MM.1S (cell line): ENCODE results near the gene LAMP1.
"Not testable (repeated sequence)": the region's sequence is repeated elsewhere in the genome, so short reads cannot be mapped to it uniquely, and the experiment has no call there.

Experiments used
- DNase-seq: peaks from one replicate; pipeline ENCODE4 v3.0.0-alpha.2; 2015
- H2AFZ ChIP-seq: fragments of 300-600 bp; sonication (generic); 2 replicates; pipeline ENCODE4 v1.6.0; 2016; ENCODE audit warnings: antibody characterized with exemption, low read length
- H3F3A ChIP-seq: fragments of 300-600 bp; sonication (generic); 2 replicates; pipeline ENCODE4 v1.6.1; 2016; ENCODE audit warnings: mild to moderate bottlenecking, antibody characterized with exemption, low read length, moderate library complexity, mixed read lengths; ENCODE audit not compliant: insufficient read depth
- H3K27ac ChIP-seq: fragments of 300-600 bp; sonication (generic); 2 replicates; pipeline ENCODE4 v1.5.1; 2016; ENCODE audit warnings: mild to moderate bottlenecking, low read length
- H3K27me3 ChIP-seq: fragments of 300-600 bp; sonication (generic); replicated peaks from 2 replicates; pipeline ENCODE4 v1.6.0; 2016; ENCODE audit warnings: low read length; ENCODE audit not compliant: insufficient read depth
- H3K36me3 ChIP-seq: fragments of 300-600 bp; sonication (generic); replicated peaks from 2 replicates; pipeline ENCODE4 v1.6.1; 2016; ENCODE audit warnings: mild to moderate bottlenecking, low read length, mixed read lengths; ENCODE audit not compliant: insufficient read depth
- H3K4me1 ChIP-seq: fragments of 300-600 bp; sonication (generic); 2 replicates; pipeline ENCODE4 v1.6.1; 2016; ENCODE audit warnings: low read length, mixed read lengths
- H3K4me2 ChIP-seq: fragments of 300-600 bp; sonication (generic); 2 replicates; pipeline ENCODE4 v1.6.0; 2016; ENCODE audit warnings: low read depth, low read length
- H3K4me3 ChIP-seq: fragments of 300-600 bp; sonication (generic); 2 replicates; pipeline ENCODE4 v1.5.1; 2016; ENCODE audit warnings: low read length, mixed read lengths
- H3K79me2 ChIP-seq: fragments of 300-600 bp; sonication (generic); 2 replicates; pipeline ENCODE4 v1.6.1; 2016; ENCODE audit warnings: mixed run types, low read length, mixed read lengths
- H3K9ac ChIP-seq: fragments of 300-600 bp; sonication (generic); 2 replicates; pipeline ENCODE4 v1.6.1; 2016; ENCODE audit warnings: low read length, mixed read lengths
- H3K9me2 ChIP-seq: fragments of 300-600 bp; sonication (generic); replicated peaks from 2 replicates; pipeline ENCODE4 v1.6.1; 2016; ENCODE audit warnings: mild to moderate bottlenecking, low read length, mixed read lengths; ENCODE audit not compliant: insufficient read depth
- H3K9me3 ChIP-seq: fragments of 300-600 bp; sonication (generic); replicated peaks from 2 replicates; pipeline ENCODE4 v1.6.1; 2016; ENCODE audit warnings: mild to moderate bottlenecking, low read length, mixed read lengths; ENCODE audit not compliant: insufficient read depth
- H4K20me1 ChIP-seq: fragments of 300-600 bp; sonication (generic); 2 replicates; pipeline ENCODE4 v1.6.1; 2016; ENCODE audit warnings: mild to moderate bottlenecking, low read length, moderate library complexity, mixed read lengths; ENCODE audit not compliant: insufficient read depth
- EZH2 ChIP-seq: fragments of 300-600 bp; sonication (generic); optimal IDR thresholded peaks from 2 replicates; pipeline ENCODE3; 2017; ENCODE audit warnings: low read depth, mild to moderate bottlenecking, antibody characterized with exemption, low read length, mixed read lengths
- EZH2phosphoT487 ChIP-seq: fragments of 300-600 bp; sonication (generic); IDR thresholded peaks from 2 replicates; pipeline ENCODE4 v1.6.1; 2018; ENCODE audit warnings: antibody characterized with exemption, low read length
- TF ChIP-seq, protein P1 (sequence below): fragments of 300-600 bp; sonication (generic); IDR thresholded peaks from 2 replicates; pipeline ENCODE4 v1.5.1; 2016; ENCODE audit warnings: antibody characterized with exemption, low read length, mixed read lengths

LAMP1 gene

GRCh38 chr13:113307491-113307890 lies 10.5 kb downstream of the LAMP1 start:
- no peaks in the 10 kb centered on the region for H3K27me3 ChIP-seq
- H3K36me3 ChIP-seq, result no peaks in the 10 kb centered on the region
- H3K79me2 ChIP-seq, result peaks cover 79% of the 10 kb centered on the region
- H3F3A ChIP-seq, result no peaks in the 10 kb centered on the region
- H3K9me2 ChIP-seq, result no peaks in the 10 kb centered on the region
- peaks cover 6% of the 10 kb centered on the region; the same call in 1 of the 2 replicates for H4K20me1 ChIP-seq
- no peak for TF ChIP-seq EZH2
- TF ChIP-seq, protein P1, sequence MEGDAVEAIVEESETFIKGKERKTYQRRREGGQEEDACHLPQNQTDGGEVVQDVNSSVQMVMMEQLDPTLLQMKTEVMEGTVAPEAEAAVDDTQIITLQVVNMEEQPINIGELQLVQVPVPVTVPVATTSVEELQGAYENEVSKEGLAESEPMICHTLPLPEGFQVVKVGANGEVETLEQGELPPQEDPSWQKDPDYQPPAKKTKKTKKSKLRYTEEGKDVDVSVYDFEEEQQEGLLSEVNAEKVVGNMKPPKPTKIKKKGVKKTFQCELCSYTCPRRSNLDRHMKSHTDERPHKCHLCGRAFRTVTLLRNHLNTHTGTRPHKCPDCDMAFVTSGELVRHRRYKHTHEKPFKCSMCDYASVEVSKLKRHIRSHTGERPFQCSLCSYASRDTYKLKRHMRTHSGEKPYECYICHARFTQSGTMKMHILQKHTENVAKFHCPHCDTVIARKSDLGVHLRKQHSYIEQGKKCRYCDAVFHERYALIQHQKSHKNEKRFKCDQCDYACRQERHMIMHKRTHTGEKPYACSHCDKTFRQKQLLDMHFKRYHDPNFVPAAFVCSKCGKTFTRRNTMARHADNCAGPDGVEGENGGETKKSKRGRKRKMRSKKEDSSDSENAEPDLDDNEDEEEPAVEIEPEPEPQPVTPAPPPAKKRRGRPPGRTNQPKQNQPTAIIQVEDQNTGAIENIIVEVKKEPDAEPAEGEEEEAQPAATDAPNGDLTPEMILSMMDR, result no peak
- no peaks in the 10 kb centered on the region for H3K4me1 ChIP-seq
- no peak overlapping the region for H2AFZ ChIP-seq
- no peak for DNase-seq
- no peak overlapping the region for H3K4me3 ChIP-seq
- H3K27ac ChIP-seq, result no peak overlapping the region
- H3K9me3 ChIP-seq, result no peaks in the 10 kb centered on the region
- H3K9ac ChIP-seq, result no peak overlapping the region
- no peak overlapping the region for H3K4me2 ChIP-seq

DNA sequence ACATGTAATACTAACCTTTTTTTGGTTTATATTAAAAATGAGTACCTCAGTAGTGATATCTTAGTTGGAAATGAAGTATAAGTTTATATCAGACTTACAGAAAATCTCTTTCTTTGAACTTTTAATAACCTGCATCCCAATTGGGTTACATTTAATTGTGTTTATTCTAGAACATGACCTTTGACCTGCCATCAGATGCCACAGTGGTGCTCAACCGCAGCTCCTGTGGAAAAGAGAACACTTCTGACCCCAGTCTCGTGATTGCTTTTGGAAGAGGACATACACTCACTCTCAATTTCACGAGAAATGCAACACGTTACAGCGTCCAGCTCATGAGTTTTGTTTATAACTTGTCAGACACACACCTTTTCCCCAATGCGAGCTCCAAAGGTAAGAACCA lies 12.4 kb downstream of the LAMP1 start:
- no peak overlapping the region for H3K27ac ChIP-seq
- DNase-seq, result no peak
- H3K4me3 ChIP-seq, result no peak overlapping the region
- H3K9me2 ChIP-seq, result no peaks in the 10 kb centered on the region
- no peaks in the 10 kb centered on the region for H3K36me3 ChIP-seq
- no peak overlapping the region for H3K4me2 ChIP-seq
- no peak for TF ChIP-seq EZH2phosphoT487
- no peak for TF ChIP-seq EZH2
- no peaks in the 10 kb centered on the region for H3K27me3 ChIP-seq
- no peak overlapping the region for H3K9ac ChIP-seq
- H2AFZ ChIP-seq, result no peak overlapping the region
- H3K79me2 ChIP-seq, result peaks cover 68% of the 10 kb centered on the region
- no peaks in the 10 kb centered on the region for H3F3A ChIP-seq
- no peaks in the 10 kb centered on the region for H3K4me1 ChIP-seq
- H4K20me1 ChIP-seq, result no peaks in the 10 kb centered on the region
- no peaks in the 10 kb centered on the region for H3K9me3 ChIP-seq

GRCh38 chr13:113314112-113314511 lies 17.1 kb downstream of the LAMP1 start:
- not testable (repeated sequence) for H4K20me1 ChIP-seq, H3K9me2 ChIP-seq, H3K4me3 ChIP-seq, DNase-seq, H3K36me3 ChIP-seq, H3K4me2 ChIP-seq, H3K27me3 ChIP-seq, H3K27ac ChIP-seq, H3F3A ChIP-seq, H2AFZ ChIP-seq, H3K4me1 ChIP-seq, H3K9me3 ChIP-seq, H3K9ac ChIP-seq
- peaks cover 28% of the 10 kb centered on the region for H3K79me2 ChIP-seq

DNA sequence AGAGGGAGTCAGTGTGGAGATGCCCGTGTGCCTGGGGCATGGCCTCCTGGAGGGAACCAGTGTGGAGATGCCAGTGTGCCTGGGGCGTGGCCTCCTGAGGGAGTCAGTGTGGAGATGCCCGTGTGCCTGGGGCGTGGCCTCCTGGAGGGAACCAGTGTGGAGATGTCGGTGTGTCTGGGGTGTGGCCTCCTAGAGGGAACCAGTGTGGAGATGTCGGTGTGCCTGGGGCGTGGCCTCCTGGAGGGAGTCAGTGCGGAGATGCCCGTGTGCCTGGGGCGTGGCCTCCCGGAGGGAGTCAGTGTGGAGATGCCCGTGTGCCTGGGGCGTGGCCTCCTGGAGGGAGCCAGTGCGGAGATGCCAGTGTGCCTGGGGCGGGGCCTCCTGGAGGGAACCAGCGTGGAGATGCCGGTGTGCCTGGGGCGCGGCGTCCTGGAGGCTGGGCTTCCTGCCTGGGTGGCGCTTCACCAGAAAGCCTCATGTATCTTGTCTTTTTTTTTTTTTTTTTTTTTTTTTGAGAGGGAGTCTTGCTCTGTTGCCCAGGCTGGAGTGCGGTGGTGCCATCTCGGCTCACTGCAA lies 17.9 kb downstream of the LAMP1 start:
- H2AFZ ChIP-seq, H3K4me1 ChIP-seq, H3K27me3 ChIP-seq, H3K4me3 ChIP-seq, DNase-seq, H3K4me2 ChIP-seq, H3K9me2 ChIP-seq, H3F3A ChIP-seq, H3K9ac ChIP-seq, H3K27ac ChIP-seq, H3K9me3 ChIP-seq, H4K20me1 ChIP-seq, H3K36me3 ChIP-seq: not testable (repeated sequence)
- peaks cover 21% of the 10 kb centered on the region for H3K79me2 ChIP-seq

GRCh38 chr13:113315992-113316391 lies 19.0 kb downstream of the LAMP1 start:
- Histone ChIP-seq H3K9ac (no peak overlapping the region), H2AFZ (no peak overlapping the region), H3K79me2 (peaks cover 18% of the 10 kb centered on the region), H3K9me2 (no peaks in the 10 kb centered on the region), H3K4me3 (no peak overlapping the region), H3K27me3 (no peaks in the 10 kb centered on the region), H4K20me1 (no peaks in the 10 kb centered on the region), H3K36me3 (no peaks in the 10 kb centered on the region), H3K27ac (no peak overlapping the region), H3F3A (no peaks in the 10 kb centered on the region), H3K4me2 (no peak overlapping the region), H3K4me1 (no peaks in the 10 kb centered on the region), H3K9me3 (no peaks in the 10 kb centered on the region)
- no peak for DNase-seq
- TF ChIP-seq EZH2, result no peak
- no peak for TF ChIP-seq EZH2phosphoT487
- TF ChIP-seq, protein P1, result no peak
